GM23338 (cell line): ENCODE results near the gene FASTKD1. TPM values are rescaled to one million over a fixed set of nuclear protein-coding genes. Genes with fewer than 3 reads are reported as not detected.

Source experiments
- ATAC-seq: fragments of 200-7000 bp; cut with Tn5 transposase; 3 replicates; pipeline ENCODE4 v1.9.1; 2020
- DNase-seq: peaks from one replicate; pipeline ENCODE4 v3.0.0-alpha.2; 2015; ENCODE audit warnings: low spot score
- H2AFZ ChIP-seq: fragments of 200-600 bp; sonication (generic); 2 replicates; pipeline ENCODE4 v1.8.0; 2016; ENCODE audit warnings: antibody characterized with exemption, mild to moderate bottlenecking, moderate library complexity
- H3F3A ChIP-seq: fragments of 200-600 bp; sonication (generic); replicated peaks from 2 replicates; pipeline ENCODE4 v1.8.0; 2017; ENCODE audit warnings: antibody characterized with exemption, mixed run types, low read depth
- H3K27ac ChIP-seq: fragments of 200-600 bp; sonication (generic); 2 replicates; pipeline ENCODE4 v1.6.1; 2016; ENCODE audit warnings: low read depth
- H3K27me3 ChIP-seq: fragments of 200-600 bp; sonication (generic); 2 replicates; pipeline ENCODE4 v1.8.0; 2016; ENCODE audit warnings: mild to moderate bottlenecking, mixed run types, moderate library complexity; ENCODE audit not compliant: insufficient read depth
- H3K36me3 ChIP-seq: fragments of 200-600 bp; sonication (generic); 2 replicates; pipeline ENCODE4 v1.8.0; 2016; ENCODE audit warnings: mild to moderate bottlenecking; ENCODE audit not compliant: insufficient read depth
- H3K4me1 ChIP-seq: fragments of 200-600 bp; sonication (generic); 2 replicates; pipeline ENCODE4 v1.8.0; 2016; ENCODE audit warnings: mild to moderate bottlenecking, moderate library complexity; ENCODE audit not compliant: insufficient read depth
- H3K4me2 ChIP-seq: fragments of 200-600 bp; sonication (generic); 2 replicates; pipeline ENCODE4 v1.7.1; 2017; ENCODE audit warnings: mixed run types
- H3K4me3 ChIP-seq: fragments of 200-600 bp; sonication (generic); 2 replicates; pipeline ENCODE4 v1.6.1; 2016; ENCODE audit warnings: mixed run types
- H3K79me2 ChIP-seq: fragments of 200-600 bp; sonication (generic); replicated peaks from 2 replicates; pipeline ENCODE4 v1.8.0; 2017; ENCODE audit warnings: mild to moderate bottlenecking; ENCODE audit not compliant: insufficient read depth
- H3K9me2 ChIP-seq: fragments of 200-600 bp; sonication (generic); 2 replicates; pipeline ENCODE4 v1.8.0; 2017; ENCODE audit not compliant: insufficient read depth
- H4K20me1 ChIP-seq: fragments of 200-600 bp; sonication (generic); replicated peaks from 2 replicates; pipeline ENCODE4 v1.8.0; 2017; ENCODE audit warnings: mild to moderate bottlenecking; ENCODE audit not compliant: insufficient read depth
- H3K27ac Mint-ChIP-seq: 2 replicates; pipeline ENCODE4 v1.8.0; 2020; ENCODE audit warnings: inconsistent platforms, mild to moderate bottlenecking, moderate library complexity, mixed read lengths
- H3K27me3 Mint-ChIP-seq: 3 replicates; pipeline ENCODE4 v1.8.0; 2022; ENCODE audit warnings: low read depth, mild to moderate bottlenecking, moderate library complexity, mixed read lengths, inconsistent platforms; ENCODE audit not compliant: insufficient read depth, poor library complexity
- H3K36me3 Mint-ChIP-seq: 3 replicates; pipeline ENCODE4 v1.8.0; 2021; ENCODE audit warnings: low read depth, mild to moderate bottlenecking, inconsistent platforms, moderate library complexity, mixed read lengths
- H3K4me1 Mint-ChIP-seq: 3 replicates; pipeline ENCODE4 v1.8.0; 2020; ENCODE audit warnings: mild to moderate bottlenecking, inconsistent platforms, mixed read lengths
- H3K4me3 Mint-ChIP-seq: 3 replicates; pipeline ENCODE4 v1.8.0; 2021; ENCODE audit warnings: moderate library complexity, mild to moderate bottlenecking, inconsistent platforms, mixed read lengths
- H3K9me3 Mint-ChIP-seq: 3 replicates; pipeline ENCODE4 v1.8.0; 2020; ENCODE audit warnings: moderate library complexity, mild to moderate bottlenecking, inconsistent platforms, mixed read lengths
- EZH2phosphoT487 ChIP-seq: fragments of 200-600 bp; sonication (generic); IDR thresholded peaks from one replicate; pipeline ENCODE4 v1.8.1; 2018; ENCODE audit warnings: antibody characterized with exemption; ENCODE audit not compliant: unreplicated experiment
- JUNB ChIP-seq: IDR thresholded peaks from one replicate; pipeline ENCODE4 v1.6.1; 2016; ENCODE audit warnings: antibody characterized with exemption; ENCODE audit not compliant: unreplicated experiment
- POLR2AphosphoS5 ChIP-seq: IDR thresholded peaks from 2 replicates; pipeline ENCODE4 v1.6.1; 2016; ENCODE audit warnings: antibody characterized with exemption, low read depth
- polyA plus RNA-seq: library from polyadenylated mRNA; unstranded; fragments of >200 nt; fragmentation: Nextera tagmentation; extraction: Ambion mirVana; gene quantifications from 2 replicates; pipeline ENCODE4 v1.2.1, GENCODE V29; 2016
- total RNA-seq: library from RNA; depleted of rRNA; stranded (reverse); fragments of >200 nt; shearing (Covaris generic); gene quantifications from 2 replicates; pipeline ENCODE4 v1.2.3, GENCODE V29; 2014
- TF ChIP-seq, protein P1 (sequence below): fragments of 250-450 bp; sonication (Bioruptor Pico); IDR thresholded peaks from 2 replicates; pipeline ENCODE4 v1.5.0; 2020; ENCODE audit warnings: mild to moderate bottlenecking, moderate library complexity
- TF ChIP-seq, protein P2 (sequence below), 2 experiments: fragments of 200-600 bp in 1 of 2; sonication (generic) in 1 of 2; conservative IDR thresholded peaks; 2 replicates each; pipeline versions ENCODE4 v1.5.1 to v1.6.1; 2016 to 2017; ENCODE audit warnings: antibody characterized with exemption in 2 of 2, low read depth in 2 of 2, mild to moderate bottlenecking in 2 of 2, moderate library complexity in 1 of 2

The FASTKD1 gene
- total and polyA plus RNA-seq, 2 experiments from 2014 or later, result 49.0 to 53.3 TPM

DNA sequence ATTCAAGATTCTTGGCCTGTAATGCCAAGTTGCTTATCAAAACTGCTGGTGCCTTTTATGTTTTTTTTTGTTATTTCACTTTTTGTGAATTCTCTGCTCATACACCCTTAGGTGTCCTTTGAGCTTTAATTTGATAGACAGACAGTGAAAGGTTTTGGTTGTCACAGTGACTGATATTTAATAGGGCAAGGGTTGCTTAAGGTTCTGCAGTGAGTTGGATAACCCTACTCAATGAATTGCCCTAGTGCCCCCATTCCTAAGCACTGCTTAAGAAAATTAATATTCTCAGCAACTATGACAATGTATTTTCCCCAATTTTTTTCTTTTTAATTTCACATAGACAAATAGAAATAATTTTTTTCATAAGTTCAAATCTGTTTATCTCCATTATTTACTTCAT, 25.9 kb upstream of the FASTKD1 start:
- Histone ChIP-seq H3K79me2 (peaks cover 97% of the 10 kb centered on the region), H4K20me1 (peaks cover 27% of the 10 kb centered on the region), H2AFZ (no peak overlapping the region), H3K4me1 (no peaks in the 10 kb centered on the region), H3K27me3 (no peaks in the 10 kb centered on the region), H3F3A (no peaks in the 10 kb centered on the region), H3K4me2 (no peak overlapping the region), H3K36me3 (no peaks in the 10 kb centered on the region), H3K27ac (no peak overlapping the region), H3K9me2 (no peaks in the 10 kb centered on the region), H3K4me3 (no peak overlapping the region)
- H3K4me1 Mint-ChIP-seq, result no peaks in the 10 kb centered on the region; the same call in 2 of the 3 replicates
- TF ChIP-seq, protein P1, sequence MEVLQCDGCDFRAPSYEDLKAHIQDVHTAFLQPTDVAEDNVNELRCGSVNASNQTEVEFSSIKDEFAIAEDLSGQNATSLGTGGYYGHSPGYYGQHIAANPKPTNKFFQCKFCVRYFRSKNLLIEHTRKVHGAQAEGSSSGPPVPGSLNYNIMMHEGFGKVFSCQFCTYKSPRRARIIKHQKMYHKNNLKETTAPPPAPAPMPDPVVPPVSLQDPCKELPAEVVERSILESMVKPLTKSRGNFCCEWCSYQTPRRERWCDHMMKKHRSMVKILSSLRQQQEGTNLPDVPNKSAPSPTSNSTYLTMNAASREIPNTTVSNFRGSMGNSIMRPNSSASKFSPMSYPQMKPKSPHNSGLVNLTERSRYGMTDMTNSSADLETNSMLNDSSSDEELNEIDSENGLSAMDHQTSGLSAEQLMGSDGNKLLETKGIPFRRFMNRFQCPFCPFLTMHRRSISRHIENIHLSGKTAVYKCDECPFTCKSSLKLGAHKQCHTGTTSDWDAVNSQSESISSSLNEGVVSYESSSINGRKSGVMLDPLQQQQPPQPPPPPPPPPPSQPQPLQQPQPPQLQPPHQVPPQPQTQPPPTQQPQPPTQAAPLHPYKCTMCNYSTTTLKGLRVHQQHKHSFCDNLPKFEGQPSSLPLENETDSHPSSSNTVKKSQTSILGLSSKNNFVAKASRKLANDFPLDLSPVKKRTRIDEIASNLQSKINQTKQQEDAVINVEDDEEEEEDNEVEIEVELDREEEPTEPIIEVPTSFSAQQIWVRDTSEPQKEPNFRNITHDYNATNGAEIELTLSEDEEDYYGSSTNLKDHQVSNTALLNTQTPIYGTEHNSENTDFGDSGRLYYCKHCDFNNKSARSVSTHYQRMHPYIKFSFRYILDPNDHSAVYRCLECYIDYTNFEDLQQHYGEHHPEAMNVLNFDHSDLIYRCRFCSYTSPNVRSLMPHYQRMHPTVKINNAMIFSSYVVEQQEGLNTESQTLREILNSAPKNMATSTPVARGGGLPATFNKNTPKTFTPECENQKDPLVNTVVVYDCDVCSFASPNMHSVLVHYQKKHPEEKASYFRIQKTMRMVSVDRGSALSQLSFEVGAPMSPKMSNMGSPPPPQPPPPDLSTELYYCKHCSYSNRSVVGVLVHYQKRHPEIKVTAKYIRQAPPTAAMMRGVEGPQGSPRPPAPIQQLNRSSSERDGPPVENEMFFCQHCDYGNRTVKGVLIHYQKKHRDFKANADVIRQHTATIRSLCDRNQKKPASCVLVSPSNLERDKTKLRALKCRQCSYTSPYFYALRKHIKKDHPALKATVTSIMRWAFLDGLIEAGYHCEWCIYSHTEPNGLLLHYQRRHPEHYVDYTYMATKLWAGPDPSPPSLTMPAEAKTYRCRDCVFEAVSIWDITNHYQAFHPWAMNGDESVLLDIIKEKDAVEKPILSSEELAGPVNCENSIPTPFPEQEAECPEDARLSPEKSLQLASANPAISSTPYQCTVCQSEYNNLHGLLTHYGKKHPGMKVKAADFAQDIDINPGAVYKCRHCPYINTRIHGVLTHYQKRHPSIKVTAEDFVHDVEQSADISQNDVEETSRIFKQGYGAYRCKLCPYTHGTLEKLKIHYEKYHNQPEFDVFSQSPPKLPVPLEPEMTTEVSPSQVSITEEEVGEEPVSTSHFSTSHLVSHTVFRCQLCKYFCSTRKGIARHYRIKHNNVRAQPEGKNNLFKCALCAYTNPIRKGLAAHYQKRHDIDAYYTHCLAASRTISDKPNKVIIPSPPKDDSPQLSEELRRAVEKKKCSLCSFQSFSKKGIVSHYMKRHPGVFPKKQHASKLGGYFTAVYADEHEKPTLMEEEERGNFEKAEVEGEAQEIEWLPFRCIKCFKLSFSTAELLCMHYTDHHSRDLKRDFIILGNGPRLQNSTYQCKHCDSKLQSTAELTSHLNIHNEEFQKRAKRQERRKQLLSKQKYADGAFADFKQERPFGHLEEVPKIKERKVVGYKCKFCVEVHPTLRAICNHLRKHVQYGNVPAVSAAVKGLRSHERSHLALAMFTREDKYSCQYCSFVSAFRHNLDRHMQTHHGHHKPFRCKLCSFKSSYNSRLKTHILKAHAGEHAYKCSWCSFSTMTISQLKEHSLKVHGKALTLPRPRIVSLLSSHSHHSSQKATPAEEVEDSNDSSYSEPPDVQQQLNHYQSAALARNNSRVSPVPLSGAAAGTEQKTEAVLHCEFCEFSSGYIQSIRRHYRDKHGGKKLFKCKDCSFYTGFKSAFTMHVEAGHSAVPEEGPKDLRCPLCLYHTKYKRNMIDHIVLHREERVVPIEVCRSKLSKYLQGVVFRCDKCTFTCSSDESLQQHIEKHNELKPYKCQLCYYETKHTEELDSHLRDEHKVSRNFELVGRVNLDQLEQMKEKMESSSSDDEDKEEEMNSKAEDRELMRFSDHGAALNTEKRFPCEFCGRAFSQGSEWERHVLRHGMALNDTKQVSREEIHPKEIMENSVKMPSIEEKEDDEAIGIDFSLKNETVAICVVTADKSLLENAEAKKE (CRISPR knock-in tag), result no peak
- no peak overlapping the region for H3K4me3 Mint-ChIP-seq
- H3K27ac Mint-ChIP-seq, result no peak overlapping the region
- ATAC-seq, result no peak
- no peaks in the 10 kb centered on the region; the same call in 2 of the 3 replicates for H3K9me3 Mint-ChIP-seq
- no peaks in the 10 kb centered on the region for H3K27me3 Mint-ChIP-seq
- DNase-seq, result no peak
- peaks cover 11% of the 10 kb centered on the region for H3K36me3 Mint-ChIP-seq

DNA sequence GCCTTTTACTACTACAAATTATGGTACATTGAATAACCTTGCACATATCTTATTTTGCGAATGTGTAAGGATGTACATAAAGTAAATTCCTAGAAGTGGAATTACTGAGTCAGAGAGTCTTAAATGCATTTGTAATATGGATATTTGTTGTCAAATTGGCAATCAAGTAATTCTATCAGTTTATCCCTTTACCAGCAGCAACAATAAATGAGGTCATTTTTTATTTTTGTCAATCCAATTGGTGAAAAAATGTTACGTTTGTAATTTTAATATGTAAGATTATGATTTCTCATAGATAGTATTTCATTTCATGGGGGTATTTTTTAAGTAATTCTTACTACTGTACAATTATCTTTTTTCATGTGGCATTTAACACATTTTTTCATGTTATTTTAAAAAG, 25.3 kb upstream of the FASTKD1 start:
- no peak overlapping the region for H3K4me3 ChIP-seq
- H3K4me2 ChIP-seq, result no peak overlapping the region
- no peak for ATAC-seq
- H4K20me1 ChIP-seq, result peaks cover 33% of the 10 kb centered on the region
- Mint-ChIP-seq H3K4me1 (no peaks in the 10 kb centered on the region; the same call in 2 of the 3 replicates), H3K27ac (no peak overlapping the region), H3K4me3 (no peak overlapping the region), H3K27me3 (no peaks in the 10 kb centered on the region), H3K9me3 (no peaks in the 10 kb centered on the region; the same call in 2 of the 3 replicates), H3K36me3 (peaks cover 5% of the 10 kb centered on the region)
- no peaks in the 10 kb centered on the region for H3F3A ChIP-seq
- H3K79me2 ChIP-seq, result peaks cover 99% of the 10 kb centered on the region
- no peaks in the 10 kb centered on the region for H3K9me2 ChIP-seq
- H3K4me1 ChIP-seq, result no peaks in the 10 kb centered on the region
- H3K36me3 ChIP-seq, result no peaks in the 10 kb centered on the region
- H3K27ac ChIP-seq, result no peak overlapping the region
- no peak overlapping the region for H2AFZ ChIP-seq
- no peaks in the 10 kb centered on the region for H3K27me3 ChIP-seq
- DNase-seq, result no peak
- TF ChIP-seq EZH2phosphoT487, result no peak
- no peak for TF ChIP-seq JUNB
- TF ChIP-seq, protein P2, sequence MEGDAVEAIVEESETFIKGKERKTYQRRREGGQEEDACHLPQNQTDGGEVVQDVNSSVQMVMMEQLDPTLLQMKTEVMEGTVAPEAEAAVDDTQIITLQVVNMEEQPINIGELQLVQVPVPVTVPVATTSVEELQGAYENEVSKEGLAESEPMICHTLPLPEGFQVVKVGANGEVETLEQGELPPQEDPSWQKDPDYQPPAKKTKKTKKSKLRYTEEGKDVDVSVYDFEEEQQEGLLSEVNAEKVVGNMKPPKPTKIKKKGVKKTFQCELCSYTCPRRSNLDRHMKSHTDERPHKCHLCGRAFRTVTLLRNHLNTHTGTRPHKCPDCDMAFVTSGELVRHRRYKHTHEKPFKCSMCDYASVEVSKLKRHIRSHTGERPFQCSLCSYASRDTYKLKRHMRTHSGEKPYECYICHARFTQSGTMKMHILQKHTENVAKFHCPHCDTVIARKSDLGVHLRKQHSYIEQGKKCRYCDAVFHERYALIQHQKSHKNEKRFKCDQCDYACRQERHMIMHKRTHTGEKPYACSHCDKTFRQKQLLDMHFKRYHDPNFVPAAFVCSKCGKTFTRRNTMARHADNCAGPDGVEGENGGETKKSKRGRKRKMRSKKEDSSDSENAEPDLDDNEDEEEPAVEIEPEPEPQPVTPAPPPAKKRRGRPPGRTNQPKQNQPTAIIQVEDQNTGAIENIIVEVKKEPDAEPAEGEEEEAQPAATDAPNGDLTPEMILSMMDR (conservative IDR thresholded peaks at IDR 0.05; ENCODE audit: low read depth in 2 of 2), result no peak
- TF ChIP-seq POLR2AphosphoS5, result no peak
